Activated naive CD4-positive, alpha-beta T cell treated with anti-CD3 and anti-CD28 coated beads, Interleukin-2, amount 10 ng/mL, durations not matched to agents 7 days and 5 days (primary cell): ENCODE results near the gene NOP9.

Experiments
- CTCF ChIA-PET: fragments of 350-600 bp; sonication (Branson Sonifier 250); formaldehyde crosslinking; loops from one replicate; lab custom pipeline; 2021; ENCODE audit warnings: antibody characterized with exemption; lab: Charles Lee
- DNase-seq: peaks from one replicate; pipeline ENCODE4 v3.0.0-alpha.2; 2020
- H3K27ac Mint-ChIP-seq: one replicate; pipeline ENCODE4 v1.8.0; 2021; ENCODE audit warnings: mild to moderate bottlenecking, moderate library complexity, mixed read lengths
- H3K27me3 Mint-ChIP-seq: one replicate; pipeline ENCODE4 v1.8.0; 2021; ENCODE audit warnings: mild to moderate bottlenecking, mixed read lengths
- H3K36me3 Mint-ChIP-seq: one replicate; pipeline ENCODE4 v1.8.0; 2021; ENCODE audit warnings: mixed read lengths
- H3K4me1 Mint-ChIP-seq: one replicate; pipeline ENCODE4 v1.8.0; 2021; ENCODE audit warnings: mixed read lengths
- H3K4me3 Mint-ChIP-seq: one replicate; pipeline ENCODE4 v1.8.0; 2021; ENCODE audit warnings: mild to moderate bottlenecking, moderate library complexity, mixed read lengths
- H3K9me3 Mint-ChIP-seq: one replicate; pipeline ENCODE4 v1.8.0; 2021; ENCODE audit warnings: mixed read lengths

Gene NOP9, protein sequence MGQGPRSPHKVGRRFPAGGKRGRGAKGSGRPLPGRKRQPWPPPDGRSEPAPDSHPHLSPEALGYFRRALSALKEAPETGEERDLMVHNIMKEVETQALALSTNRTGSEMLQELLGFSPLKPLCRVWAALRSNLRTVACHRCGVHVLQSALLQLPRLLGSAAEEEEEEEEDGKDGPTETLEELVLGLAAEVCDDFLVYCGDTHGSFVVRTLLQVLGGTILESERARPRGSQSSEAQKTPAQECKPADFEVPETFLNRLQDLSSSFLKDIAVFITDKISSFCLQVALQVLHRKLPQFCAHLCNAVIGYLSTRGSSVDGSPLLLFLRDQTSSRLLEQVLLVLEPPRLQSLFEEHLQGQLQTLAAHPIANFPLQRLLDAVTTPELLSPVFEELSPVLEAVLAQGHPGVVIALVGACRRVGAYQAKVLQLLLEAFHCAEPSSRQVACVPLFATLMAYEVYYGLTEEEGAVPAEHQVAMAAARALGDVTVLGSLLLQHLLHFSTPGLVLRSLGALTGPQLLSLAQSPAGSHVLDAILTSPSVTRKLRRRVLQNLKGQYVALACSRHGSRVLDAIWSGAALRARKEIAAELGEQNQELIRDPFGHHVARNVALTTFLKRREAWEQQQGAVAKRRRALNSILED

GRCh38 chr14:24299255-24300191, at the start of gene NOP9, which contains the start of gene DHRS1:
NOP9 (plus strand) TSS chr14:24299850; CDS start chr14:24299955, 105 bp downstream.
DHRS1 (minus strand) TSS chr14:24299780; CDS start chr14:24299106, 674 bp downstream.
- CTCF ChIA-PET, result interaction anchor here (1.3 to 8.3 kb wide), 8 partner anchors 10 to 132 kb away, joined by 4 to 223 read pairs (median 11); partner anchors contain the start of genes CIDEB, LTB4R, LTB4R2 and MDP1
- Mint-ChIP-seq H3K27me3 (peaks cover 5% of the 10 kb centered on the region), H3K4me3 (peak within 1 kb of the TSS; percentile 93), H3K27ac (peak within 1 kb of the TSS; percentile 93), H3K4me1 (peaks cover 58% of the 10 kb centered on the region), H3K9me3 (no peaks in the 10 kb centered on the region), H3K36me3 (peaks cover 37% of the 10 kb centered on the region)
- DNase-seq, result peak; percentile 94

DNA sequence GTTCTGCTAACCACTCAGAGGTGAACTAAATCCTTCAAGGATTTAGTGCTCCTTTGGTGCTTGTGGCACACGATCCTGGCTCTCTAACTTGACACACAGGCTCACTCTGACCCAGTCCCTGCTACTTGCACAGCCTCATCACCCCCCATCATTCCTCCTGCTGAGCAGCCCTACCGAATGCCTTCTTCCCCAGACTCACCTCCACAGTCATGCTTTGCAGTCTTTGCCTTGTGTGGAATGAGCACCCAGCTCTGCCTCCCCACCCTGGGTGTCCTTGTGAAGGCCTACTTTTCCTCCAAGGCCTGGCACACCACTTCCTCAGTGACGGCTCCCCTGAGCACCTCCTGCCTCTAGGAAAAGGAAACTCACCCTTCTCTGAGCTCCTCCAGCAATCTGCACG, 49.3 kb upstream of the NOP9 start:
- peaks cover 40% of the 10 kb centered on the region for H3K4me1 Mint-ChIP-seq
- H3K4me3 Mint-ChIP-seq, result no peak overlapping the region
- no peaks in the 10 kb centered on the region for H3K27me3 Mint-ChIP-seq
- no peak for DNase-seq
- H3K36me3 Mint-ChIP-seq, result peaks cover 9% of the 10 kb centered on the region
- CTCF ChIA-PET, result interaction anchor here (1.0 to 2.7 kb wide), 8 partner anchors 8 to 181 kb away, joined by 3 to 15 read pairs (median 6); partner anchors contain the start of genes CIDEB, RABGGTA and TINF2
- H3K9me3 Mint-ChIP-seq, result no peaks in the 10 kb centered on the region
- H3K27ac Mint-ChIP-seq, result peak overlapping the region; percentile 53

DNA sequence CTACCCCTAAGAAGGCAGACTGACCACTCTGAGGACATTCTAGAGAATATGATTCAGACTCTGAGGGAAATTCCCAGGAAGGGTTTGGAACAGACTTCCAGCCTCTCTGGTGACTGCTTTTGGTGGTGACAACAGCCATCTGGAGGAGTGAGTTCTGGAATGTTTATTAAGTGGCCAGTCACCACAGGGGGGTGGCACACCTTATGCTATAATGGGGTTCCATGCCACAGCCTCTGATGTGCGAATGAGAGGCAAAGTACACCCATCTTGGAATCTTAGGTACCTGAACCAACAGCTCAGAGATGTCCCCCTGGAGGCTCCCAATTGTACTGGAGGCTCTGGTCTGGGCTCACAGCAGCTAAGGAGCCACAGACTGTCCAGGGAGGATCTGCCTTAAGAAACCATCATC, 47.8 kb upstream of the NOP9 start:
- DNase-seq, result no peak
- Mint-ChIP-seq H3K27ac (no peak overlapping the region), H3K27me3 (no peaks in the 10 kb centered on the region), H3K9me3 (no peaks in the 10 kb centered on the region), H3K4me1 (peaks cover 35% of the 10 kb centered on the region), H3K36me3 (peaks cover 9% of the 10 kb centered on the region), H3K4me3 (no peak overlapping the region)
- CTCF ChIA-PET, result interaction anchor here (0.7 to 2.7 kb wide), 7 partner anchors 9 to 82 kb away, joined by 3 to 15 read pairs (median 4); partner anchors contain the start of genes CIDEB, RABGGTA and TINF2

DNA sequence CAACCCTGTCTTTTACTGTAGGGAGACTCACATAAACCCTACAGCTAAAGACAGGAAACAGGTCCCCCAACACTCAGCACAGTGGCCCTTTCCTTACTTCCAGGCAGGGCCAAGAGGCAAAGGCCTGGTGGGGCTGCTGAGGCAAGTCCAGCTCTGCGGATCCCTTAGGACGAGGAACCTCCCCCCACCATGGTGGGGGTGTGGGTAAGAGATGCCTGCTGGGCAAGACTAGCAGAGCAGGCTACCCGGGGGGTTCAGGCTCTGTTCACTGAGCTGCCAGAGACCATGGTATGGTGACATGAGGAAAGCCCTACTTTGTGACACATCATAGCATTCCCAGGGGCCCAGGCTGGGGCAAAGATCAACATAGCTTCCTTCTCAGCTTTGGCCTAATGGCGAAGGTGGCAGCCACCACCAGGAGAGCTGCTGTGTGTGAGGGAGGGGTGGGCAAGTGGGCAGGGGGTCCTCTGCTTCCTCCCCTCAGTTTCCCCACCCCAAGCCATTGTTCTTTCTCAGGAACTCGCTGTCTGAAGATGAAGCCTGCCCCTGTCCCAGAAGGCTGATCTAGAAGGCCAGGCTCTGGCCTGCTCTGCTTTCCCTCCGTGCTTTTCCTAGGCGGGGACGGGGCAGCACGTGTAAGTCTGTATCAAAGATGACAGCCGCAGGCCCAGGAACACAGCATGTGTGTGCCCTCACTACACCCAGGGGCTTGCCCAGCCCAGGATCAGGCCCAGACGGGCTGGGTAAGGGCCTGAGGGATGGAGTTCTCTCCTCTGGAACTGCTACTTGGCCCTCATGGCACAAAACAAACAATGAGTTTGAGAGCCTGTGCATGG, 47.1 kb upstream of the NOP9 start:
- H3K9me3 Mint-ChIP-seq, result no peaks in the 10 kb centered on the region
- no peak overlapping the region for H3K27ac Mint-ChIP-seq
- H3K36me3 Mint-ChIP-seq, result peaks cover 9% of the 10 kb centered on the region
- H3K4me1 Mint-ChIP-seq, result peaks cover 30% of the 10 kb centered on the region
- CTCF ChIA-PET, result interaction anchor here (0.7 to 2.7 kb wide), 5 partner anchors 10 to 60 kb away, joined by 3 to 12 read pairs (median 4); partner anchors contain the start of genes CIDEB, RABGGTA and TINF2
- DNase-seq, result no peak
- no peaks in the 10 kb centered on the region for H3K27me3 Mint-ChIP-seq
- no peak overlapping the region for H3K4me3 Mint-ChIP-seq

DNA sequence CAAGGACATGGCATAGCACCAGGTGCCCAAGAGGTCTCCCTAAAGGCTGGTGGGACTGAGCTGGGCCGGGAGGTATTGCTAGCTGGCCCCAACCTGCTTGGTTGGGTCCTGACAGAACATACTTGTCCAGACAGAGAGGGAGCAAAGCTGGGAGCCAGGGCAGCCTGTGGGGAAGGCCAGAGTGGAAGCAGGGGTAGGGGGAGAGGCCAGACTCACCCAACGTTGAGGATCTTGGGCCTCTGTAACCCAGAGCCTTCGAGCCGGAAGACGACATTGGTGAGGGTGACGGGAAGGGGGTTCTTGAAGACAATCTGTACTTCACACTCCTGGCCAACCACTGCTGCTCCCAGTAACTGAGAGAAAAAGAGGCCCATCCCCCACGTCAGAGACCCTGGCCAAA, 45.7 kb upstream of the NOP9 start:
- CTCF ChIA-PET, result no interaction called here

DNA sequence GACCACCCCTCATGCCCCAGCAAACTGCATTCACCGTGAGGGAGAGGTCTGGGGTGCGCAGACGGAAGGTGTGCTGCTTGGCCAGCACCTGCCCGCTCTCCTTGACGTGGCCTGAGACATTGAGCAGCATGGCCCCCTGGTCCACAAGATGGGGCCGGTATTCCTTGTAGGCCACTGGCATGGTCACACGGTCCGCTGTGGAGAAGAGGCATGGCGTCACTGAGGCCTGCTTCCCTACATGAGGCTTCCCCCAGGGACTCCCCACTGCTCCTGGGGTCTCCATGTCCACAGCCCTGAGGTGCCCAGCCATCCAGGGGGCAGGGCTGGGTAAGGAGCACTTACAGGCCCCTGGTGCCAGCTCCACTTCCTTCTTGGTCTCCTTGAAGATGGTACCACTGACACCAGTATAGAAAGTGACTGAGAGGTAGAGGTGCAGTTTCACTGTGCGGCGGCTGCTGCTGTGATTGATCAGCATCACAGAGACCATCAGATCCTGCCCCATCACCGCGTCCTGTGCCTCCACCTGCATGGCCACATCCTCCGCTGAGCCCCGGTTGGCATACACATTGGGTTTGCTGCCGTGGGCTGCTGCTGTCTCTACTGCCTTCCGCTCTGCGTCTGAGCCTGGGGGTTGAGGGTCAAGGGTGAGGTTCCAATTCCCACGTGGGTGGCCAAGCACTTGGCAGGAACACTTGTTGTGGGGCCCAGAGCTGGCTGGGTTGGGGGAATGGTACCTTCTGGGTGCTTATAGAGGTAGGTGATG, 44.8 kb upstream of the NOP9 start:
- H3K4me3 Mint-ChIP-seq, result no peak overlapping the region
- no peak for DNase-seq

More for the DNA sequence above, 45.7 kb upstream of the NOP9 start:
- Mint-ChIP-seq H3K4me3 (no peak overlapping the region), H3K4me1 (peaks cover 20% of the 10 kb centered on the region), H3K27me3 (no peaks in the 10 kb centered on the region), H3K27ac (no peak overlapping the region), H3K9me3 (no peaks in the 10 kb centered on the region), H3K36me3 (peaks cover 7% of the 10 kb centered on the region)
- no peak for DNase-seq

GRCh38 chr14:24255438-24255837, 44.2 kb upstream of the NOP9 start:
- Mint-ChIP-seq H3K9me3 (no peaks in the 10 kb centered on the region), H3K4me1 (peaks cover 12% of the 10 kb centered on the region), H3K36me3 (peaks cover 5% of the 10 kb centered on the region), H3K27me3 (no peaks in the 10 kb centered on the region), H3K27ac (no peak overlapping the region), H3K4me3 (no peak overlapping the region)
- DNase-seq, result no peak
- CTCF ChIA-PET, result interaction anchor here (1.0 kb wide), 1 partner anchor 41 kb away, joined by 4 read pairs; no protein-coding TSS in a partner anchor

More for the DNA sequence above, 44.8 kb upstream of the NOP9 start:
- Mint-ChIP-seq H3K27me3 (no peaks in the 10 kb centered on the region), H3K36me3 (peaks cover 5% of the 10 kb centered on the region), H3K27ac (no peak overlapping the region), H3K4me1 (peaks cover 17% of the 10 kb centered on the region), H3K9me3 (no peaks in the 10 kb centered on the region)
- CTCF ChIA-PET, result interaction anchor here (0.6 to 1.0 kb wide), 2 partner anchors 13 to 42 kb away, joined by 3 to 4 read pairs; partner anchors contain the start of gene TINF2

GRCh38 chr14:24255931-24256711, 43.5 kb upstream of the NOP9 start:
- no peak for DNase-seq
- Mint-ChIP-seq H3K9me3 (no peaks in the 10 kb centered on the region), H3K36me3 (peaks cover 5% of the 10 kb centered on the region), H3K4me3 (no peak overlapping the region), H3K27ac (no peak overlapping the region), H3K4me1 (peaks cover 5% of the 10 kb centered on the region), H3K27me3 (no peaks in the 10 kb centered on the region)
- CTCF ChIA-PET, result interaction anchor here (1.0 to 1.1 kb wide), 3 partner anchors 40 to 52 kb away, joined by 3 to 4 read pairs (median 4); no protein-coding TSS in a partner anchor

DNA sequence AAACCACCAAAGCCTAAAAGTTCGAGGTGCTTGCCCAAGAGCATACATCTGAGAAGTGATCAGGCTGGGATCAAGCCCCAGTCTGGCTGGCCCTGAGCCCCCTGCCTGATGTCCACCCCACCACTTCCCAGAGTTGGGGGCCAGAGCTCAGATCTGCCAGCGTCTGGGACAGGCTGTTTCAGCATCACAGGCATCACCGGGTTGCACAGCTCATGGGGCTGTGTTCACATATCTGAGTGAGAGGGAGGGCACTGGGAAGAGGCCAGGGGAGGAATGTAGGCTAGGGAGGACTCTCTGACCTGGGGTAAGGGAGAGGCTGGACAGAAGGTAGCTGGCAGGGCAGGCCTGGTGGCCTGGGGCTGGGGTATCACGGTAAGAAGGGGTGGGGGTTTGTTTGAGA, 42.7 kb upstream of the NOP9 start:
- Mint-ChIP-seq H3K9me3 (no peaks in the 10 kb centered on the region), H3K27me3 (no peaks in the 10 kb centered on the region), H3K4me1 (no peaks in the 10 kb centered on the region), H3K4me3 (no peak overlapping the region), H3K36me3 (peaks cover 5% of the 10 kb centered on the region), H3K27ac (no peak overlapping the region)
- CTCF ChIA-PET, result interaction anchor here (1.0 to 1.3 kb wide), 3 partner anchors 14 to 52 kb away, joined by 3 to 5 read pairs (median 4); partner anchors contain the start of gene TINF2
- DNase-seq, result no peak

GRCh38 chr14:24258119-24258518, 41.5 kb upstream of the NOP9 start:
- Mint-ChIP-seq H3K4me3 (no peak overlapping the region), H3K36me3 (peaks cover 5% of the 10 kb centered on the region), H3K4me1 (no peaks in the 10 kb centered on the region), H3K27me3 (no peaks in the 10 kb centered on the region), H3K9me3 (no peaks in the 10 kb centered on the region), H3K27ac (no peak overlapping the region)
- CTCF ChIA-PET, result interaction anchor here (0.8 to 1.3 kb wide), 2 partner anchors 15 to 52 kb away, joined by 3 to 5 read pairs; partner anchors contain the start of genes LTB4R2 and TINF2
- DNase-seq, result no peak

DNA sequence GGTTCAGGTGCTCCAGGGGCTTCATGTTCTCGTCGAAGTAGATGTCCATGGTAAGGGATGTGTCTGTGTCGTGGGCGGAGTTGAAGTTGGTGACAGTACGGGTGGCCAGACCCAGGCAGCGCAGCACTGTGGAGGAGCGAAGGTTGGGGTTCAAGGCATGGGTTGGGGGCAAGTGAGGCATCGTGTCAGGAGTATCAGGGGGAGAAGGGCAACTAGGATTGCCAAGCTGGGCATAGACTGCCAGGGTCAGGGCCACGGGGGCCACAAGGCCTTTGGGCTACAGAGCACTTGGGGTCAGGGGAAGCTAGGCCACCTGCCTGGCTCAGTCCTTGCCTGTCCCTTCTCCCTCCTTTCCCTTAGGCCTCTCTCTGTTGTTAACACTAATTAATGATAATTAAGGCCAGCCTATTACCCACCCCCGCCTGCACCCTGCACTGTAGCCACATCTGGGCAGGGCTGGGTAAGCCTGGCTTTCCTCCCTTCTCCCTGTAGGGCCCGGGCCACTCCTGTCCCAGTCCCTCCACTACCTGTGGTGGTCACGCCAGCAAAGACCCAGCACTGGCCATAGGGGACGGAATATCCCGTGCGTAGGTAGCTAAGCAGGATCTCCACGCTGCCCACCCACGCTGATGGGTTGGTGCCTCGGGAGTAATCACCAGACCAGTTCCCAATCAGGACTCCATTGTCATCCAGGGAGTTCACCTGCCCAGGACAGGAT, 40.9 kb upstream of the NOP9 start:
- H3K4me3 Mint-ChIP-seq, result no peak overlapping the region
- H3K4me1 Mint-ChIP-seq, result no peaks in the 10 kb centered on the region
- DNase-seq, result no peak
- no peaks in the 10 kb centered on the region for H3K27me3 Mint-ChIP-seq
- H3K36me3 Mint-ChIP-seq, result peaks cover 5% of the 10 kb centered on the region
- H3K27ac Mint-ChIP-seq, result no peak overlapping the region
- H3K9me3 Mint-ChIP-seq, result no peaks in the 10 kb centered on the region
- CTCF ChIA-PET, result interaction anchor here (0.8 to 1.3 kb wide), 2 partner anchors 16 to 51 kb away, joined by 3 to 5 read pairs; partner anchors contain the start of genes LTB4R2 and TINF2
